Measurements from ENCODE around the gene TP53BP2. TPM values are rescaled to one million over a fixed set of nuclear protein-coding genes. Genes with fewer than 3 reads are reported as not detected.
A peak's percentile ranks its signal among the peaks of the same experiment; 100 is the strongest.

The TP53BP2 gene
- total RNA-seq, 4 donors from 2014 or later = 26.6 to 106 (median 43.8) TPM

DNA sequence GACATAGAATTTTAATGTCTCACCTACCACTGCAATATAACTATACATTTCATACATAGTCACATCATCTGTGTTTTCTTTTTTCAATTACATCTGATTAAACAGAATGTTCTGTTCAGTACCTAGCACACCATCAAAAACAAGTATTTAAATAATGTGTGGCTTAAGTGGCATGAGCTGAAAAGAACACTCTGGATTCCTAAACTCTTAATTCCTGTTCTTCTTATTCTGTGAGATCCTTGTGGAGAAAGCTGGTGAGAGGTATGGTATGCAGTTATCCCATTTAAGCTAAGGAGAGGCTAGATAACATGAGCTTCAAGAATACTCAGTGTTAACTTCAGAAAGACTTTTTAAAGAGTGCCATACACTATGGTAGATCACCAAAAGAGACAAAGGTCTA, 5.5 kb downstream of the TP53BP2 start:
- intact Hi-C loops (cut with DNase I) = loop anchor here (5.0 to 10.0 kb wide), 2 partner anchors 65 to 138 kb away; no protein-coding TSS in a partner anchor
- Histone ChIP-seq H3K4me1 (peaks cover 67 to 93% (median 86%) of the 10 kb centered on the region in 4 donors), H3K27me3 (no peaks in the 10 kb centered on the region), H3K27ac (replicated peaks in 1 of 4) (peak overlapping the region in 3 of 4 donors; percentile 28 to 37 (median 35)), H3K9me3 (no peaks in the 10 kb centered on the region), H3K36me3 (no peaks in the 10 kb centered on the region), H3K4me3 (no peak overlapping the region)
- peak in 1 of 2 donors; percentile 52 for TF ChIP-seq POLR2AphosphoS5 (IDR thresholded peaks at IDR 0.05)
- TF ChIP-seq POLR2A (IDR thresholded peaks at IDR 0.05; ENCODE audit: low read depth) = no peak
- no peak for DNase-seq (ENCODE audit: extremely low spot score)

DNA sequence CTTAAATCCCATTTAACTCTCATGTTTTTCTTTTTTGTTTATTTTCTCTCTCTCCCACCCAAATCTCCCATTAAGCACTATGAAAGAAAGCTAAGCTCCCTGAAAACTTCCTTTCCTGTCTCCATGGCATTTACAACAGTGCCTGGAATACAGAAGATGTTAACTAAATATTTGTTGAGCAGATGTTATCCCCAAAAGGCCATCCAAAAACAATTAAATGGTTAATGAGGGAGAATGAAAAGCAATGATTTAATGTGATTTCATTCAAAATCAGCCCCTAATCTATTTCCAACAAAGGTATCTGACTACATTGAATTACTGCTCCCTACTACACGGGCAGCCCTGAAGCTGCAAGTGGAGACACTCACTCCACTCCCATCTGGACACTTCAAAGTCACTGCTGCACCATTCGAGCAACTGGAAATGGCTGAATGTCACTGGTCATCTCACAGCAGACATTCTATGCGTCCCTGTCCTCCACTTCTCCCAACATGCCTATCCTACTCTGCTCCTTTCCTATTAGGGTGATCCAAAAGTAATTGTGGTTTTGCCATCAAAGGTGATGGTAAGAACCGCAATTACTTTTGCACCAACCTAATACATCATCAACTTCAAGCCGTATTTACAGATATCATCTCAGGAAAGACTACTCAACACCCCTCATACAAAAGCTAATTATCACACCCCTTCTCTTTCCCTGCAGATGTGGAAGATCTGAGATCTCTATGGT, 7.5 kb downstream of the TP53BP2 start:
- DNase-seq (ENCODE audit: extremely low spot score) = no peak
- H3K27me3 ChIP-seq = no peaks in the 10 kb centered on the region
- no peak overlapping the region for H3K4me3 ChIP-seq
- no peaks in the 10 kb centered on the region for H3K36me3 ChIP-seq
- H3K27ac ChIP-seq (replicated peaks in 1 of 4) = peak overlapping the region in 1 of 4 donors; percentile 10
- peaks cover 64 to 97% (median 92%) of the 10 kb centered on the region in 4 donors for H3K4me1 ChIP-seq
- TF ChIP-seq POLR2AphosphoS5 (IDR thresholded peaks at IDR 0.05) (no peak), POLR2A (IDR thresholded peaks at IDR 0.05; ENCODE audit: low read depth) (no peak), EP300 (IDR thresholded peaks at IDR 0.05) (no peak)
- TF ChIP-seq, protein P1, sequence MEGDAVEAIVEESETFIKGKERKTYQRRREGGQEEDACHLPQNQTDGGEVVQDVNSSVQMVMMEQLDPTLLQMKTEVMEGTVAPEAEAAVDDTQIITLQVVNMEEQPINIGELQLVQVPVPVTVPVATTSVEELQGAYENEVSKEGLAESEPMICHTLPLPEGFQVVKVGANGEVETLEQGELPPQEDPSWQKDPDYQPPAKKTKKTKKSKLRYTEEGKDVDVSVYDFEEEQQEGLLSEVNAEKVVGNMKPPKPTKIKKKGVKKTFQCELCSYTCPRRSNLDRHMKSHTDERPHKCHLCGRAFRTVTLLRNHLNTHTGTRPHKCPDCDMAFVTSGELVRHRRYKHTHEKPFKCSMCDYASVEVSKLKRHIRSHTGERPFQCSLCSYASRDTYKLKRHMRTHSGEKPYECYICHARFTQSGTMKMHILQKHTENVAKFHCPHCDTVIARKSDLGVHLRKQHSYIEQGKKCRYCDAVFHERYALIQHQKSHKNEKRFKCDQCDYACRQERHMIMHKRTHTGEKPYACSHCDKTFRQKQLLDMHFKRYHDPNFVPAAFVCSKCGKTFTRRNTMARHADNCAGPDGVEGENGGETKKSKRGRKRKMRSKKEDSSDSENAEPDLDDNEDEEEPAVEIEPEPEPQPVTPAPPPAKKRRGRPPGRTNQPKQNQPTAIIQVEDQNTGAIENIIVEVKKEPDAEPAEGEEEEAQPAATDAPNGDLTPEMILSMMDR (IDR thresholded peaks at IDR 0.05) = no peak
- 86% methylated on average over 5 of the region's 5 CpGs for WGBS
- H3K9me3 ChIP-seq = no peaks in the 10 kb centered on the region
- intact Hi-C loops (cut with DNase I) = no loop called here

DNA sequence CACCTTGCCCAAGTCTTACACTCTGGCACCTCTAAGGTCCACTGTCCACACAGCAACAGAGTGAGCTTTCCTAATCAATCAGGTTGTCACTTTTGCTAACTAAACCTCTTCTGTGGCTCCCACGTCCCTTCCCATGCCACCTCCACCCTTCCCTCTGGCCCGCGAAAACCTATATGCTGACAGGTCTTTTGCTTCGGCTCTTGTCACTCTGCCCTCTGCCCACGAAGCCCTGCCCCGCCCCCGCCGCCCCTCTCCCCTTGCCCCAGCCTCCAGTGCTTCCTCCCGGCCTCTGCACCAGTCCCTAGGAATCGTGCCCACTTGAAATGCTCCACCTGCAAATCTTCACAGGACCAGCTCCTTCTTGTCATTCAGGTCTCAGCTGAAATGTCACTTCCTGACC, 8.1 kb downstream of the TP53BP2 start:
- H3K9me3 ChIP-seq = no peaks in the 10 kb centered on the region
- H3K4me3 ChIP-seq = no peak overlapping the region
- DNase-seq (ENCODE audit: extremely low spot score) = no peak
- WGBS = 75% methylated on average over 10 of the region's 10 CpGs
- no peaks in the 10 kb centered on the region for H3K36me3 ChIP-seq
- no peaks in the 10 kb centered on the region for H3K27me3 ChIP-seq
- intact Hi-C loops (cut with DNase I) = no loop called here
- no peak for TF ChIP-seq POLR2AphosphoS5 (IDR thresholded peaks at IDR 0.05)
- TF ChIP-seq, protein P1 (IDR thresholded peaks at IDR 0.05) = no peak
- no peak for TF ChIP-seq EP300 (IDR thresholded peaks at IDR 0.05)
- TF ChIP-seq POLR2A (IDR thresholded peaks at IDR 0.05; ENCODE audit: low read depth) = no peak
- H3K27ac ChIP-seq (replicated peaks in 1 of 4) = peak overlapping the region; percentile 10 to 35 (median 14)
- peaks cover 68 to 96% (median 92%) of the 10 kb centered on the region in 4 donors for H3K4me1 ChIP-seq

DNA sequence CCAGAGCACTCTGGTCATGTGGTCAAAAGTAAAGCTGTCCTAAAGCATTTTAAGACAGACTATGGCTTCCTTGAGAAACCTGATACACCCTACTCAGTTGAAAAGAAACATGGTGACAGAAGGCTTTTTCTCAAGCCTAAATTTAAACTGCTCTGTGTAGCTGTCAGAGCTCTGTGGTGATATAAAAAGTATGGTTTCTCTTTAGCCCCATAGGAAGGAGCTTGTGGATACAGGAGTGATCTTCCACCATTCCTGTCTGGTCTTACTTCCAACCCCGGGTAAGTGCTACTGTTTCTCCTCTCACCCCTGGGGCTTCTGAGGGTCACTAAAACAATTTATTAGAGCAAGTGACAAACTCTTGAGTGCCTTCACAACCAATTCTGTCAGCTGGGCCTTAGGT, 8.5 kb downstream of the TP53BP2 start:
- 60% methylated on average over 1 of the region's 1 CpG for WGBS

DNA sequence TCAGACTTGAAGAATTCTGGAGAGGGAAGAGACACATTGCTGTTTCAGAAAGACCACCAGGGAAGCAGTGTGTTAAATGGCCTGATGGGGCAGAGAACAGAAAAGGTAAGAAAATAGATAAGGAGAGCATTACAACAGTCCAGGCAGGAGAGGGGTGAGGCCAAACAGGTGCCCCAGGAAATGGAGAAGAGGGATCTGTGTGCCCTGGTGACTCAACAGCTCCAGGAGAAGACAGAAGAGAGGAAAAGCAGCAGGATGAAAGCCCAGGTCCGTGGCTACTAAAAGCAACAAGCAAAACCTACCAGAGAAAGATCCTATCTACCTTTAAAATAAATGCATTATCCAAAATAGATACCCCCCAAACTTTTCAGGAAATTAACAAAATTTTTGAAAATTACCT, 9.2 kb downstream of the TP53BP2 start:
- no peak overlapping the region for H3K4me3 ChIP-seq
- 89% methylated on average over 1 of the region's 1 CpG for WGBS
- no peak for TF ChIP-seq EP300 (IDR thresholded peaks at IDR 0.05)
- no peak for TF ChIP-seq POLR2A (IDR thresholded peaks at IDR 0.05; ENCODE audit: low read depth)
- TF ChIP-seq, protein P1 (IDR thresholded peaks at IDR 0.05) = no peak
- intact Hi-C loops (cut with DNase I) = no loop called here
- H3K27ac ChIP-seq (replicated peaks in 1 of 4) = peak overlapping the region in 2 of 4 donors; percentile 7 to 76
- peaks cover 70 to 96% (median 93%) of the 10 kb centered on the region in 4 donors for H3K4me1 ChIP-seq
- DNase-seq (ENCODE audit: extremely low spot score) = no peak
- no peaks in the 10 kb centered on the region for H3K36me3 ChIP-seq
- no peaks in the 10 kb centered on the region for H3K27me3 ChIP-seq
- no peaks in the 10 kb centered on the region for H3K9me3 ChIP-seq

More for the DNA sequence above, 8.5 kb downstream of the TP53BP2 start:
- H3K9me3 ChIP-seq = no peaks in the 10 kb centered on the region
- no peaks in the 10 kb centered on the region for H3K27me3 ChIP-seq
- peak overlapping the region; percentile 10 to 35 (median 14) for H3K27ac ChIP-seq (replicated peaks in 1 of 4)
- H3K4me3 ChIP-seq = no peak overlapping the region
- DNase-seq (ENCODE audit: extremely low spot score) = no peak
- TF ChIP-seq, protein P1 (IDR thresholded peaks at IDR 0.05) = no peak
- TF ChIP-seq EP300 (IDR thresholded peaks at IDR 0.05) = no peak
- no peak for TF ChIP-seq POLR2AphosphoS5 (IDR thresholded peaks at IDR 0.05)
- TF ChIP-seq POLR2A (IDR thresholded peaks at IDR 0.05; ENCODE audit: low read depth) = no peak
- H3K36me3 ChIP-seq = no peaks in the 10 kb centered on the region
- H3K4me1 ChIP-seq = peaks cover 68 to 96% (median 93%) of the 10 kb centered on the region in 4 donors
- intact Hi-C loops (cut with DNase I) = no loop called here
